Subcutaneous adipose tissue (tissue), 4 donors: ENCODE data around the gene GDAP1L1. TPM values are rescaled to one million over a fixed set of nuclear protein-coding genes. Genes with fewer than 3 reads are reported as not detected.

Experiments used
- CTCF ChIP-seq: fragments of 450-650 bp; IDR thresholded peaks from one replicate; pipeline ENCODE4 v1.5.1; 2016; ENCODE audit warnings: low read depth, mild to moderate bottlenecking, control low read depth, antibody characterized with exemption, moderate library complexity
- total RNA-seq, 4 donors: library from RNA; depleted of rRNA; stranded (reverse); fragments of >200 nt; gene quantifications; one replicate each; pipeline ENCODE4 v1.1.0, GENCODE V29; 2016

Gene GDAP1L1
- total RNA-seq, 4 donors from 2014 or later, result not detected

GRCh38 chr20:44328428-44328827, 81.3 kb downstream of the GDAP1L1 start:
- TF ChIP-seq CTCF, result no peak

Other genes starting within 250 kb of the GDAP1L1 start
- 1 to 10 TPM in 3 of 4 donors, under 1 TPM in 1; 0.17 to 8.7 (median 4.0) TPM for gene JPH2, start 60.1 kb upstream of the GDAP1L1 start, total RNA-seq
- gene OSER1, start 36.5 kb upstream of the GDAP1L1 start, total RNA-seq, result 10 to 100 TPM; 39.0 to 61.4 (median 54.2) TPM
- 10 to 100 TPM; 10.9 to 37.3 (median 24.0) TPM for gene FITM2, start 63.9 kb downstream of the GDAP1L1 start, total RNA-seq
- gene R3HDML, start 89.7 kb downstream of the GDAP1L1 start, total RNA-seq, result not detected
- gene HNF4A, start 108.4 kb downstream of the GDAP1L1 start, total RNA-seq, result not detected
- 10 to 100 TPM; 19.2 to 28.0 (median 23.1) TPM for gene TTPAL, start 228.6 kb downstream of the GDAP1L1 start, total RNA-seq